Endometrium (tissue), 2 donors: Measurements from ENCODE around the gene PDCD6IP.
"Not testable (repeated sequence)": the region's sequence is repeated elsewhere in the genome, so short reads cannot be mapped to it uniquely, and the experiment has no call there.

Source experiments
- FAIRE-seq: peaks from 2 replicates; lab custom pipeline; 2012; peaks lifted over from hg19 to GRCh38; lab: Jason Lieb, UNC
- donor health status: control.
- donor health status: control.

The PDCD6IP gene, protein sequence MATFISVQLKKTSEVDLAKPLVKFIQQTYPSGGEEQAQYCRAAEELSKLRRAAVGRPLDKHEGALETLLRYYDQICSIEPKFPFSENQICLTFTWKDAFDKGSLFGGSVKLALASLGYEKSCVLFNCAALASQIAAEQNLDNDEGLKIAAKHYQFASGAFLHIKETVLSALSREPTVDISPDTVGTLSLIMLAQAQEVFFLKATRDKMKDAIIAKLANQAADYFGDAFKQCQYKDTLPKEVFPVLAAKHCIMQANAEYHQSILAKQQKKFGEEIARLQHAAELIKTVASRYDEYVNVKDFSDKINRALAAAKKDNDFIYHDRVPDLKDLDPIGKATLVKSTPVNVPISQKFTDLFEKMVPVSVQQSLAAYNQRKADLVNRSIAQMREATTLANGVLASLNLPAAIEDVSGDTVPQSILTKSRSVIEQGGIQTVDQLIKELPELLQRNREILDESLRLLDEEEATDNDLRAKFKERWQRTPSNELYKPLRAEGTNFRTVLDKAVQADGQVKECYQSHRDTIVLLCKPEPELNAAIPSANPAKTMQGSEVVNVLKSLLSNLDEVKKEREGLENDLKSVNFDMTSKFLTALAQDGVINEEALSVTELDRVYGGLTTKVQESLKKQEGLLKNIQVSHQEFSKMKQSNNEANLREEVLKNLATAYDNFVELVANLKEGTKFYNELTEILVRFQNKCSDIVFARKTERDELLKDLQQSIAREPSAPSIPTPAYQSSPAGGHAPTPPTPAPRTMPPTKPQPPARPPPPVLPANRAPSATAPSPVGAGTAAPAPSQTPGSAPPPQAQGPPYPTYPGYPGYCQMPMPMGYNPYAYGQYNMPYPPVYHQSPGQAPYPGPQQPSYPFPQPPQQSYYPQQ

DNA sequence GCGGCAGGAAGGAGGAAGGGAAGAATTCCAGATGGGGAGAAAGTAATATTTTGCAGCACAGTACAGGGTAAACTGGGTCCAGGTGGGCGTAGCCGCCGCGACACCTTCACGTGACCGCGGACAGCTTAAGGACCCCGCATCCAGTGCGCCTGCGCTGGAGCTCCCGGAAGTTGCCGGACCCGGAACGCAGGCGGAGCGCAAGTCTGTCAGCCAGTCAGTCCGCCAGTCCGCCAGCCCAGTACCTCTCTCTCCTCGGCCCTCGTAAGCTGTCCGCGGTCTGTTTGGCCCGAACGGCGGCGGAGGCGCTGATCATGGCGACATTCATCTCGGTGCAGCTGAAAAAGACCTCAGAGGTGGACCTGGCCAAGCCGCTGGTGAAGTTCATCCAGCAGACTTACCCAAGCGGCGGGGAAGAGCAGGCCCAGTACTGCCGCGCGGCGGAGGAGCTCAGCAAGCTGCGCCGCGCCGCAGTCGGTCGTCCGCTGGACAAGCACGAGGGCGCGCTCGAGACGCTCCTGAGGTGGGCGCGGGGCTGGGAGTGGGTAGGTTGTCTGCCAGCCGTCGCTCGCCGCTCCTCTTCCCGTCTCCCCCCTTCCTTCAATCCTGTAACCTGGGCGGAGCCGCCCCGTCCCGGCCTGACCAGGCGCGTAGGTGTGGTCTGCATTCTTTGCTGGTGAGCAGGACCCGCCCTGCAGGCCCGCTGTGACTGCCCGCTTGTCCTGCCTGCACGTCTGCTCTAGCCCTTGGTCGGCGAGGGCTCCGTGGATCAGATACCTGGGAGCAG, at the start of gene PDCD6IP:
Gene PDCD6IP (plus strand): TSS at position 213 of the 784 bp plus-strand sequence. CDS start 99 bp downstream, at position 312.
- FAIRE-seq: no peak

DNA sequence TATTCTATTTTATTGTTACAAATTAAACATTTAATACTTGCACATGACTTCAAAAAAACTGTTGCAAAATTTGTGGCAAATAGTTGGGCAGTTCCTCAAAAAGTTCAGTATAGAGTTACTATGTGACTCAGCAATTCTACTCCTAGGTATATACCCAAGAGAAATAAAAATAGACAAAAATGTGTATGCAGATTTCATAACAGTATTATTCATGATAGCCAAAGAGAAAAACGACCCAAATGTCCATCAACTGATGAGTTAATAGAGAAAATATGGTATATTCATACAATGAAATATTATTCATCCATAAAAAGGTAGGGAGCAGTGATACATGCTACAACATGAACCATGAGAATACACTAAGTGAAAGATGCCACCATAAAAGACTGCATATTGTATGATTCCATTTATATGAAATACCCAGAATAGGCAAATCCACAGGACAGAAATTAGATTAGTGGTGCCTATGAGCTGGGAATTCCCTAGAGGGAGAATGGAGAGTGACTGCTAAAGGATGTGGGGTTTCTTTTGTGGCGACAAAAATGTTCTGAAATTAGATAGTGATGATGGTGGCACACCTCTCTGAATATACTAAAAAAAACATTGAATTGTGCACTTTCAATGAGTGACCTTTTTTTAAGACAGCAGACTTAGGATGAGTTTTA, 48.8 kb upstream of the PDCD6IP start:
- FAIRE-seq: no peak

DNA sequence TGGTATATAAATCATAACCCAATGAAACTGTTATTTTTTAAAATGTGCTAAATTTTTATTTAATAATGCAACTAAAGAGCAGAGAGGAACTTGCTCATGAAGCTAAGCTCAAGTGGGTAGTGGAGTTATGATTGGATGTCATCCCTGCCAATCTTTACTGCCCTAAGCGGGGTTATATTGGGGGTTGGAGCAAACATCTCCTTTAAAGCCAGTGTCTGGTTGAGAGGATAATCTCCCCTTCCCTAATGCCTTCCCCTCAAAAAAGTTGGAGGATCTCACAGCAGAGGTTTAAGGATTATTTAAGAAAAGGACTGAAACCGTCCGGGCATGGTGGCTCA, 48.2 kb upstream of the PDCD6IP start:
- no peak for FAIRE-seq

DNA sequence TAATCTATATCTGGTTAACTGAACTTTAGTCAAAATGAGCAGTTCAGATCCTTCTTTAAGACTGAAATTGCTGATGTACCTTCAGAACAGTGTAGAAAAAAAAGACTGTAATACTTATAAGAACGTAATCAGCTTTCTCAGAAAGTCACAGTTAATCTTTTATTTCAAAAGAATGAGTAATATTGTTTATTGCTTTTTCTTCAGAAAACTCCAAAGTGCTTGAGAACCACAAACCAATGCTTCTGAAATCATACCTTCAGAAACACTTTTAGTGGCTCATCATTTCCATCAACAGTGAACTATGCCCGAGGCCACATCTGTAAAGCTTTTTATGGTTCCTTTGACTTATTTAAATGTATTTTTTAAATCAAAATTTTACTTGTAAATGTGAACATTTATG, 47.1 kb upstream of the PDCD6IP start:
- no peak for FAIRE-seq

DNA sequence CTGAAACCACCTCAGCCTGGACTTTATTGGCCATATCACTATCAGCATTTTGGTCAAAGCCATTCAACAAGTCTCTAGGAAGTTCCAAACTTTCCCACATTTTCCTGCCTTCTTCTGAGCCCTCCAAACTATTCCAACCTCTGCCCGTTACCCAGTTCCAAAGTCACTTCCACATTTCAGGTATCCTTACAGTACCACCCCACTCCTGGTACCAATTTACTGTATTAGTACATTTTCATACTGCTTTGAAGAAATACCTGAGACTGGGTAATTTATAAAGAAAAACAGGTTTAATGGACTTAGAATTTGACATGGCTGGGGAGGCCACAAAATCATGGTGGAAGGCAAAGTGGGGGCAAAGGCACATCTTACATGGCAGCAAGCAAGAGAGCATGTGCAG, 44.0 kb upstream of the PDCD6IP start:
- FAIRE-seq: not testable (repeated sequence)

DNA sequence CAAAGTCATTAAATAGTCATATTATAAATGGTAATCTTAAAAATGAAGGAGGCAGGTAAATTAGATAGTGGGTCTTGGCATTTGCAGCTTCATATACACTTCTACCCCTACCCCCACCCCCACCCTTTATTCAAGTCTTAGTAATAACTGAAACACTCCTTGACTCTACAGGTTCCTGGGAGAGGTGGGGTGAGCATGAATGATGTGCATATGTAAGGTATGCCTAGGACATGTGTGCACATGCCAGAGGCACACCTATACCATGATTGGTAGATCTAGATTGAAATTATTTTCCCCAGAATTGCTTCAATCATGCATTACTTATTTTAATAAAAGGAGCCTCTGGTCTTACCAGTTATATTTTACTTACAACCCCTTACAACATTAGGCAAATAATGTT, 40.1 kb upstream of the PDCD6IP start:
- no peak for FAIRE-seq

DNA sequence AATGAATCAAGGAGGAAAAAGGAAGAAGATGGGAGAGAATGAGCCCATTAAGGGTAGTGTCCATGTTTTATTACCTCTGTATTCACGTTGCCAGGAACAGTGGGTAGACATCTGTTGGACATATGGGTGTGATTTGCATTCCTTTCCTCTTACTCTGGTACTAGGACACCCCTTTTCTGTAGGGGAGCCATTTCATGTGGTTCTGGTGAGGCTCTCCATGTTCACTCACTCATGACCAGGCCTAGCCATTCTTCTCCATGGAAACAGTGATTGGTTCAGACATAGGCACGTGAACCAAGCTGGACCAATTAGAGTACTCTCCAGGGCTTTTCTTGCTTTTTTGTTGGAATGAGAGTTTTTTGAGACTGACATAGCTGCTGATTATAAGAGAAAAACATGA, 39.6 kb upstream of the PDCD6IP start:
- no peak for FAIRE-seq

DNA sequence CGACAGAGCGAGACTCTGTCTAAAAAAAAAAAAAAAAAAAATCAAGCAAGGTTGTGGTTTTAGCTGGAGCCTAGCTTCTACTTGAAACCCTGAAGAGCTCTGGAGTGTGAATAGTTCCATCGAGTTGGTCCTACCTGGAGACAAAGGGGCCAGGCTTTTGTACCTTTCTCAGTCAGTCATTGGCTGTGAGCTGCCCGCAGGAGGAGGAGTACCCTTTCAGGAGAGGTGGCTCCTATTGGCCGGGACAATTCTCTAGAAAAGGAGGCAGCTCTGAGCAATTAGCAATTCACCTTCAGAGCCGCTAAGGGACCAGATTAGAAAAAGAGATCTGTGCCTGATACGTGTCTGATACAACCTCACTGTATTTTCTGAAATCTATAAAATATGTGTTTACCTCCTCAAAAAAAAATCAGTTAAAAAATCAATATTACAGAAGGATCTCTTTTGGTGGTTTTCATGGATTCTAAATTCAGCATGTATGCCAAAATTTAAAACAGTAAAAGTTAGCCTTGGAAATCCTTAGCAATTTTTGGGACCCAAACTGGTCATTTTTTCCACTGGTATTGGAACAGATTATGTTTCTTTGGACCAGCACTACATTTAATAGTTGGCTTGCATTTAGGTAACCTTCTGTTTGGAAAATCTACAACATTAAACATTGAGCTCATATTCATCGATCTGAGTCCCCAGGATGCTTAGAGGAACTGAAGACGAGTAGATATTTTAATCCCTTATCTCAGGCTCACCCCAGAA, 29.7 kb upstream of the PDCD6IP start:
- FAIRE-seq: no peak

DNA sequence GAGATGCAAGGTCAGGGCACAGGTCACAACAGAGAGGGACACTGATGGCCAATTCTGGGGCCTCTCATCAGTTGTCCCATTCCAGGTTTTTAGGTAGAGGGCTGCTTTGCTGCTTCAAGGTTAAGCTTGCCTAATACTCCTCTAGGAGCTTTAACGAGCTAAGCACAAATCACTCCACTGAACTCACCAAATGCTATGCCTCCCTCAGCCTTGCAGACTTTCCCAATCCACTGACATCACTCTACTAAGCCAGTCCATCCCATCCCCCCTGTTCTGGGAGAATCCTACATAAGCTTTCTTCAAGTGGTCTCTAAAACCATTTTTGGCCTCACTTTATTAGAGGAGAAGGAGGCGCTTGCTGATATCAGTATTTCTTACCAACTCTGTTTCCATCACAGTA, 24.8 kb upstream of the PDCD6IP start:
- no peak for FAIRE-seq

DNA sequence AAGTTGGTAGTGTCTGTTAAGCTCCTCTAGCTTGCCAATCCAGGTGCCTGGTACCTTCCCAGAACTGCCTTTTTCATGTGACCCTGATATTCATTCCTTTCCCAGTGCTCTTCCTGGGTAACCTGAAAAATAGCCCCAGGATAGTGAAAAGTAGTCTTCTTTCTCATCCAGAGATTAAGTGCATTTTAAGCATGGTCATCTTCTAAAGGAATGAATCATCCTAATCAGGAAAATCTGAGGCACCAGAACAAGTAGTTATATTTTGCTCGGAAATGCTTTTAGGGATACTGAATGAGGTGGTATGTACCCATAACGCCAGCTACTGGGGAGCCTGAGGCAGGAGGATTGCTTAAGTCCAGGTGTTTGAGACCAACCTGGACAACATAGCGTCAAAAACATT, 23.1 kb upstream of the PDCD6IP start:
- FAIRE-seq: no peak

DNA sequence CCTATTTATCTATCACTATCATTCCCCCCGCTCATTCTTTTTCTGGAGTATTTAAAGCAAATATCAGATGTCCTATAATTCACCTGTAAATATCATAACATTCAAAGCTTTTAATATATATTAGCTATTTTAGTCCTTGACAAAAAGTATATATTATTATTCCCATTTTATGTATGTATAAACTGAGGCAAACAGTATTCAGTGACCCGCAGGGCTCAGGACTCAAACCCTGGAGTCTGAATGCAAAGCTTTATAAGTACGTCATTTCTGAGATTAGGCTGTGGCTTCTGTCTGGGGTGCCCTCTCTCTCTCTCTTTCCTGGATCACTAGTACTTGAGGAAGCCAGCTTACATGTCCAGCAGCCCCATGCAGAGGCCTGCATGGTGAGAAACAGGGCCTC, 20.4 kb upstream of the PDCD6IP start:
- no peak for FAIRE-seq

DNA sequence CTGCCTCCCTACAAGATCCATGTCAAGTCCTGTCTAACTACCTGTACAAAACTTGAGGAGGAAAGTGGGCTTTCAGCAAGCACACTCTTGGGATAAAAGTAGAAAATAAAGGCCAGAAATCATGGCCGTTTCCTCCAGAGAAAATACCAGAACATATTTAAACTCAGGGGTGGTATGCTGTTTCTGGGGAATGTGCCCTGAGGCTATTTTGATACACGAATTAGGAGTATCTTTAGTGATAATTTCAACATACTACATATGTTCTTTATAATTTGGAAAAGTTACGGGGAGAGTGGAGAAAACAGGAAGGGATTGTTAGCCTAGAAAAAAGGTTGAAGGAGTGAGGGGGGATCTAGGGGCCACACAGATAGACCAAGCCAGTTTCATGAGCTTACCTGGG, 18.7 kb upstream of the PDCD6IP start:
- FAIRE-seq: no peak

DNA sequence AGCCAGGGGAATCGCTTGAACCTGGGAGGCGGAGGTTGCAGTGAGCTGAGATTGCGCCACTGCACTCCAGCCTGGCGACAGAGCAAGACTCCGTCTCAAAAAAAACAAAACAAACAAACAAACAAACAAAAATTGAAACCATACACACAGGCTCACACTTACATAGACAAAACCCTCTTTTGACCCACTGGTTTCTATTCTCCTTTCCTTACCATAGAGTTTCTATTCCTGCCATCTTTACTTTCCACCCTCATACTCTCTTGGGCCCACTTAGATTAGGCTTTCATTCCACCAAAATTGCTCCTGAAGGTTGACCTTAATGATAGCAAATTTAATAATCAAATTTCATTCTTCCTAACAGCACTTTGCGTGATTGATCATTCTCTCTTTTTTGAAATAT, 17.0 kb upstream of the PDCD6IP start:
- FAIRE-seq: not testable (repeated sequence)

DNA sequence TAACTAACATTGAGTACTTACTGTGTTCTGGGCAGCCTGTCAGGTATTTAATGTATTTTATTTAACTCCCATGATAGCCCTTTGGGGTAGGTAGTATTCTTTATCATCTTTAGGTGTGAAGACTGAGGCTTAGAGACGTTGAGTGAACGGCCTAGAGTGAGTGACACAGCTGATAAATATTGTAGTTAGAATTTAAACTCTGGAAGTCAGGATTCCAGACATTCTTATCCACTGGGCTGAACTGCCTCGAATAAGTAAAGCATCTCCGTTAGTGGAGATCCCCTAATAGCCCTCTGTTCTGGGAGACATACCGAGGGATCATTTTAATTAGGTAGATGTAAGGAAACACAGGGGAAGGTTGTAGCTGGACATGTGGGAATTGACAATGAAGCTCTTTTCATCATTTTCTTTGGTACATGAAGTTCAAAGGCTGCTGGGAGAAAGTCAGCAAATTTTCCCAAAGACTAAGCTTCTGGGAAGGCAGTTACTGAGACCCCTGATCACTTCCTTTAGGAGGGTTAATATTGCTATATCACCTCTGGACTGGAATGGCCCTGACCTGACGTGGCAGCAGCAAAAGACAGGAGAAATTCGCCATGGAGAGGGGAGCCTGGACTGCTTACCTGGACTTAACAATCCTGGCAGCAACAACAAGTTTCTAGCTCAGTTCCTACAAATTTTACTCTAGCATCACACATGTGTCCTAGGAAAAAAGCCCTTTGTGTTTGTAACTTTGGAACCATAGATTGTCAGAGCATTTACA, 11.7 kb upstream of the PDCD6IP start:
- FAIRE-seq: no peak

DNA sequence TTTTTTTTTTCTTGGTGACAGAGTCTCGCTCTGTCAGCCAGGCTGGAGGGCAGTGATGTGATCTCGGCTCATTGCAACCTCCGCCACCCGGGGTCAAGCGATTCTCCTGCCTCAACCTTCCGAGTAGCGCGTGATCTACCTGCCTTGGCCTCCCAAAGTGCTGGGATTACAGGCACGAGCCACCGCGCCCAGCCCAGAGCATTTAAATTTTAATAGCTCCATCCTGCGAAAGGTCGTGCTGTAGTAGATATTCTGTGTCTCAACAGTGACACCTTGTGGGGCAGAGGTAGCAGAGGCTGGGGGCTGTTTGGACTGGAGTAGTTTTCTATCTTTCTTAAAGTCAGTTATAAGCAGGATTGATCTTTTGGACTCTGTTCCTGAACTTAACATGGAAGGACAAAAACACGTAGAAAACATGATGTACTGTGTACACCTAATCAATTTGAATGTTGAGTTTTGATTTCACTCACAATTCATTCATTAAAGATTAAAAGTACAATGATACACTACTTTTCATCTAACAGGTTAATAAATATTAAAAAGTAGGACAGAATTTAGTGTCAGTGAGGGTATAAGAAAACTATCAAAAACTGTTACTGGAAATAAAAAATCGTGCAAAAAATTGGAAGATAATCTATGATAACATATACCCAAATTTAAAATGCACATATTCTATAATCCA, 11.0 kb upstream of the PDCD6IP start:
- FAIRE-seq: peak; percentile 39

DNA sequence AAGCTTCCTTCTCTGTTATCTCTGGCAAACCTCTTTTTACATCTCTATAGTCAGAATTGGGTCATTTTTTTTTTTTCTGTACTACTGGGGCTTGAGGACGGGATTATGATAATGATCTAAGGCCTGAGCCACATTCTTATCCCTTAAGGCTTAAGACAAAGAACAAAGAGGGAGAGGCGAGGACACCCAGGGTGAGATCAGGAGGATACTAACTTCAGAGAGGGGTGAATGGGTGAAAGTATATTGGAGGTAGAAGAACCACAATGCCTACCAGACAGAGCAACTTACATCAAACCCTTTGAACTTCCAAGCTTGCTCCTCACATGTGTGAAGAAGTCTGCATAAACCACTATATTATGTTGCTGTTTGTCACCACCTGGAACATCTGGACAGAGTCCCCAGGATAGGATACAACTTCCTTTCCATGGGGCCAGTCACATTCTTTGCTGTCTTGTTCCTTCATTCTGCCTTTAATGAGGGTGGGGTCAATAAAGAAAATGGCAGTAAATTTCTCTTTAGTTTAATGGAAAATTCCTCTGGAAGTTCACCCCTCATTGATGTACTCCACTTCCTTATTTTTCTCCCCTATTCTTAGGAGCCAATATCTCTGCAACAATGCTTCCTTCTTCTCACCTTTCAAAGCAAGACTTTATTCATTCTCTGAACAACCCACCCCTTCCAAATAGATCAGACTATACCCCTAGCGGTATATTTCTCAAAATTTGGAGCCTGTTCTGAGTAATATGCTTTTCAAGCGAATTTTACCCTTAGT, 9.1 kb upstream of the PDCD6IP start:
- no peak for FAIRE-seq

DNA sequence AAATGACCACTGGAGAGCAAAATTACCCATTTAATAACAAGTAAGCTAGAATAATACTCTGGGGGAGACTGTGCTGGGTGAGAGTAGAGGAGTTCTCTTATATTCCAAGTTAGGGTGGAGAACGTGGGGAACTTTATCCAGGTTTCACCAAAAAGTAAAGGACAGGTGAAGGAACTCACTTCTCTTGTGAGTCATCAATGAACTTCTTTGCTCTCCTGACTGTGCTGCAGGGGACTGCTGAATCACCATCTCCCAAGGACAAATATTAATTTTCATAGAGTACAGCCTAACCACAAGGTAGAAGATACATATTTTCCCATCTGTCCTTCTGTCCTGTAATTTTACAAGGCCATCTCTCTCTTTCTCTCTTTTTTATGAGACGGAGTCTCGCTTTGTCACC, 8.3 kb upstream of the PDCD6IP start:
- FAIRE-seq: no peak

DNA sequence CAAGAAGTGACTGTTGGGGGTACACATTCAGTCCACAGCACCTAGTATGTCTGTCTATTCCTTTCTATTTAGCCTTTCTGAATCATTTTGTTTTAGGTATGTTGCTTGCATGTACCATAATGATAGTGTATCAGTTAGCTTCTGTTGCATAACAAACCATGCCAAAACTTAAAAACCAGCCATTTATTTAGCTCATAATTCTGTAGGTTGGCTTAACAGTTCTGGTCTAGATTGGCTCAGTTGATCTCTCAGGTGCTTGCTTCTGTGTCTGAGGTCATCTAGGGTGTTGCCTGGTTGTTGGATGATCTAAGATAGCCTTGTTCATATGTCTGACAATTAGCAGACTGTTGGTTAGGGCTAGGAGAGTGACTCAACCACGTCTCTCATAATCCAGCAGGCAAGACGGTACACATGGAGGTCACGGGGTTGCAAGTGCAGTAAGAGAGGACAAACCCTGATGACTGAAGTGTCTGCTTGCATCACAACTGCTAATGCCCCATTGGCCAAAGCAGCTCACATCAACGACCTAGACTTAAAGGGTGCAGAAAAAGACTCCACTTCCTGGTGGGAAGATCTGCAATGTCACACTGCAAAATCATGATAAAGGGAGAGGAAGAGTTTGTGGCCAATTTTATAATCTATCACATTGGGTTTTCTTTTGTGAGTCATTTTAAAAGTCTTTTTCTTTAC, 6.8 kb upstream of the PDCD6IP start:
- no peak for FAIRE-seq
